Sigmoid colon (tissue), 7 donors: ENCODE results near the gene CLCA4. TPM values are rescaled to one million over a fixed set of nuclear protein-coding genes. Genes with fewer than 3 reads are reported as not detected.

Experiments used
- DNase-seq: peaks from one replicate; pipeline ENCODE4 v3.0.0-alpha.2; 2019
- H3K27ac ChIP-seq, 4 donors: fragments of 200-600 bp; sonication (generic); one replicate each; pipeline ENCODE4 v1.5.1; 2016 to 2019; ENCODE audit warnings: mild to moderate bottlenecking in 1 of 4
- H3K27me3 ChIP-seq, 3 donors: fragments of 200-600 bp; sonication (generic); one replicate each; pipeline ENCODE4 v1.5.1; 2019; ENCODE audit warnings: mild to moderate bottlenecking in 1 of 3
- H3K36me3 ChIP-seq, 4 donors: fragments of 200-600 bp; sonication (generic); one replicate each; pipeline ENCODE4 v1.5.1; 2016 to 2019
- H3K4me1 ChIP-seq, 4 donors: fragments of 200-600 bp; sonication (generic); one replicate each; pipeline ENCODE4 v1.5.1; 2017 to 2019
- H3K4me3 ChIP-seq, 4 donors: fragments of 200-600 bp; sonication (generic); one replicate each; pipeline ENCODE4 v1.5.1; 2017 to 2019; ENCODE audit warnings: mild to moderate bottlenecking in 2 of 4, moderate library complexity in 1 of 4
- H3K9me3 ChIP-seq, 4 donors: fragments of 200-600 bp in 3 of 4; sonication (generic) in 3 of 4; one replicate each; pipeline versions ENCODE4 v1.5.1 to v1.6.1; 2013 to 2019
- EP300 ChIP-seq, 4 donors: sonication (generic); formaldehyde crosslinking; IDR thresholded peaks; one replicate each; pipeline ENCODE4 v1.6.1; 2017; ENCODE audit warnings: antibody characterized with exemption in 4 of 4
- POLR2A ChIP-seq, 2 donors: fragments of 450-650 bp; IDR thresholded peaks; one replicate each; pipeline ENCODE4 v1.6.1; 2016; ENCODE audit warnings: antibody characterized with exemption in 2 of 2, mild to moderate bottlenecking in 2 of 2, moderate library complexity in 2 of 2
- POLR2AphosphoS5 ChIP-seq, 4 donors: sonication (generic); formaldehyde crosslinking; IDR thresholded peaks; one replicate each; pipeline ENCODE4 v1.6.1; 2017; ENCODE audit warnings: antibody characterized with exemption in 4 of 4
- WGBS, 2 donors: extraction: QIAGEN DNeasy Blood & Tissue Kit; methylation state at CpG; one replicate each; pipeline ENCODE4 v1.1.7; 2013; 5-methylcytosine and 5-hydroxymethylcytosine counted together
- intact Hi-C: fragments of 100-400 bp; cut with DNase I; formaldehyde crosslinking; loops from one replicate; pipeline ENCODE4 v1.15.1; 2023
- polyA plus RNA-seq, 3 donors: library from polyadenylated mRNA; stranded (reverse); fragments of 200-250 nt; gene quantifications; one replicate each; pipeline ENCODE4 v1.2.3, GENCODE V29; 2013
- total RNA-seq, 4 donors: library from RNA; depleted of rRNA; stranded (reverse); fragments of >200 nt; gene quantifications; one replicate each; pipeline ENCODE4 v1.1.0, GENCODE V29; 2016
- TF ChIP-seq, protein P1 (sequence below), 4 experiments: fragments of 450-650 bp in 3 of 4; fragments of 200-600 bp in 1 of 4; IDR thresholded peaks; one replicate each; pipeline ENCODE4 v1.5.1; 2016 to 2019; ENCODE audit warnings: antibody characterized with exemption in 4 of 4, mild to moderate bottlenecking in 3 of 4, moderate library complexity in 2 of 4
- donor health status: healthy with polysubstance abuse.
- donor health status: Bipolar disorder and iron deficiency.
- donor health status: healthy.

The CLCA4 gene
- total and polyA plus RNA-seq, 7 donors, result 1.7 to 854 (median 168) TPM; not detected in 2

DNA sequence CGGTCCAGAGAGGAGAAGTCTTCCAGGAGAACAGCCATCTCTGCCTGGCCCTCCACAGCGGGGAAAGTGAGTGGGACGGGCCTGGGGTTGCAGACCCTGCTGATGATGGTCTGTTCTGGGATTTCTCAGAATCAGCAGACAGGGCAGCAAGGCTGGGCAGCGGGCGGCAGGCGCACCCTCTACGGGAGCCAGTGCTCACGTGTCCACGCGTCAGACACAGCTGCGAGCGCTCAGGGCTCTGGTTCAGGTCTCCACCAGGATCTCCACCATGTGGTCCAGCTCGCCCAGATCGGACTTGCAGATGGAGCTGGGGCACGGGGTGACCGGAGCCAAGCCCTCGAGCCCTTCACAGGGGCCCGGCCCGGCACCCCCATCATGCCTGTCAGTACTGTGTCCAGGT, 5.5 kb downstream of the CLCA4 start:
- WGBS, 2 donors, result 96 to 97% methylated on average over 19 of the region's 19 CpGs
- Histone ChIP-seq H3K4me3 (no peak overlapping the region), H3K27me3 (no peaks in the 10 kb centered on the region), H3K36me3 (no peaks in the 10 kb centered on the region), H3K27ac (no peak overlapping the region), H3K4me1 (no peaks in the 10 kb centered on the region), H3K9me3 (no peaks in the 10 kb centered on the region)
- DNase-seq, result no peak
- intact Hi-C loops, result no loop called here
- no peak for TF ChIP-seq EP300 (IDR thresholded peaks at IDR 0.05)
- TF ChIP-seq POLR2A (IDR thresholded peaks at IDR 0.05), result no peak
- TF ChIP-seq, protein P1, sequence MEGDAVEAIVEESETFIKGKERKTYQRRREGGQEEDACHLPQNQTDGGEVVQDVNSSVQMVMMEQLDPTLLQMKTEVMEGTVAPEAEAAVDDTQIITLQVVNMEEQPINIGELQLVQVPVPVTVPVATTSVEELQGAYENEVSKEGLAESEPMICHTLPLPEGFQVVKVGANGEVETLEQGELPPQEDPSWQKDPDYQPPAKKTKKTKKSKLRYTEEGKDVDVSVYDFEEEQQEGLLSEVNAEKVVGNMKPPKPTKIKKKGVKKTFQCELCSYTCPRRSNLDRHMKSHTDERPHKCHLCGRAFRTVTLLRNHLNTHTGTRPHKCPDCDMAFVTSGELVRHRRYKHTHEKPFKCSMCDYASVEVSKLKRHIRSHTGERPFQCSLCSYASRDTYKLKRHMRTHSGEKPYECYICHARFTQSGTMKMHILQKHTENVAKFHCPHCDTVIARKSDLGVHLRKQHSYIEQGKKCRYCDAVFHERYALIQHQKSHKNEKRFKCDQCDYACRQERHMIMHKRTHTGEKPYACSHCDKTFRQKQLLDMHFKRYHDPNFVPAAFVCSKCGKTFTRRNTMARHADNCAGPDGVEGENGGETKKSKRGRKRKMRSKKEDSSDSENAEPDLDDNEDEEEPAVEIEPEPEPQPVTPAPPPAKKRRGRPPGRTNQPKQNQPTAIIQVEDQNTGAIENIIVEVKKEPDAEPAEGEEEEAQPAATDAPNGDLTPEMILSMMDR (IDR thresholded peaks at IDR 0.05), result no peak
- no peak for TF ChIP-seq POLR2AphosphoS5 (IDR thresholded peaks at IDR 0.05)

DNA sequence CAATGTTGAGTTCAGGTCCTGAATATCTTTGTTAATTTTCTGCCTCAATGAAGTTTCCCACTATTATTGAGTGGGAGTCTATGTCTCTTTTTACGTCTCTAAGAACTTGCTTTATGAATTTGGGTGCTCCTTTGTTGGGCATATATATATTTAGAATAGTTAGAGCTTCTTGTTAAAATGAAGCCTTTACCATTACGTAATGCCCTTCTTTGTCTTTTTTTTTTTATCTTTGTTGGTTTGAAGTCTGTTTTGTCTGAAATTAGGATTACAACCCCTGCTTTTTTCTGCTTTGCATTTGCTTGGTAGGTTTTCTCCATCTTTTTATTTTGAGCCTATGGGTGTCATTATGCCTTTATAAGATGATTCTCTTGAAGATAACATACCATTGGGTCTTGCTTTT, 10.9 kb downstream of the CLCA4 start:
- TF ChIP-seq POLR2A (IDR thresholded peaks at IDR 0.05) (no peak), EP300 (IDR thresholded peaks at IDR 0.05) (no peak), POLR2AphosphoS5 (IDR thresholded peaks at IDR 0.05) (no peak)
- TF ChIP-seq, protein P1 (IDR thresholded peaks at IDR 0.05), result no peak

DNA sequence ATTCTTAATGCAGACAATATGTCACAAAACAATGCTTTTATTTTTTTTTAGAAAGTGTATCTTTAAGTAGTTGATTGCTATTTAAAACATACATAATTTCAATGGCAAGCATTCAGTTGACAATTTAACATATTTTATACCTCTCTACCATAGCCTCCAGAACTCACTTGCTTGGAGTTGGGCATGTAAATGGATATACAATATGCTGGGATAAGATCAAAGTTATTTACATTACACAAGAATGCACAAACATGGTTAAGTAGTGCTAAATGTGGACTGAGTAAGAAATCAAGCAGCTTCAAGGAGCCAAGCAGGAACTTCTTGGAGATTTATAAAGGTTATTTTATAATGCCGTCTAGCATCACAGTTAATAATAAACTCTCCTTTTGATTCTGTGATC, 17.0 kb downstream of the CLCA4 start:
- H3K4me1 ChIP-seq, result no peaks in the 10 kb centered on the region
- 58 to 79% methylated on average over 1 of the region's 1 CpG for WGBS, 2 donors
- H3K27ac ChIP-seq, result no peak overlapping the region
- H3K27me3 ChIP-seq, result no peaks in the 10 kb centered on the region
- H3K4me3 ChIP-seq, result no peak overlapping the region
- H3K36me3 ChIP-seq, result no peaks in the 10 kb centered on the region
- no peak for TF ChIP-seq POLR2A (IDR thresholded peaks at IDR 0.05)
- no peak for TF ChIP-seq POLR2AphosphoS5 (IDR thresholded peaks at IDR 0.05)
- TF ChIP-seq EP300 (IDR thresholded peaks at IDR 0.05), result no peak
- TF ChIP-seq, protein P1 (IDR thresholded peaks at IDR 0.05), result no peak
- intact Hi-C loops, result no loop called here
- DNase-seq, result no peak
- no peaks in the 10 kb centered on the region for H3K9me3 ChIP-seq

More for the DNA sequence above, 10.9 kb downstream of the CLCA4 start:
- DNase-seq, result no peak
- no peaks in the 10 kb centered on the region for H3K36me3 ChIP-seq
- H3K4me1 ChIP-seq, result no peaks in the 10 kb centered on the region
- H3K27ac ChIP-seq, result no peak overlapping the region
- intact Hi-C loops, result no loop called here
- no peak overlapping the region for H3K4me3 ChIP-seq
- WGBS, 2 donors, result 94 to 97% methylated on average over 2 of the region's 2 CpGs
- H3K9me3 ChIP-seq, result no peaks in the 10 kb centered on the region
- no peaks in the 10 kb centered on the region for H3K27me3 ChIP-seq

DNA sequence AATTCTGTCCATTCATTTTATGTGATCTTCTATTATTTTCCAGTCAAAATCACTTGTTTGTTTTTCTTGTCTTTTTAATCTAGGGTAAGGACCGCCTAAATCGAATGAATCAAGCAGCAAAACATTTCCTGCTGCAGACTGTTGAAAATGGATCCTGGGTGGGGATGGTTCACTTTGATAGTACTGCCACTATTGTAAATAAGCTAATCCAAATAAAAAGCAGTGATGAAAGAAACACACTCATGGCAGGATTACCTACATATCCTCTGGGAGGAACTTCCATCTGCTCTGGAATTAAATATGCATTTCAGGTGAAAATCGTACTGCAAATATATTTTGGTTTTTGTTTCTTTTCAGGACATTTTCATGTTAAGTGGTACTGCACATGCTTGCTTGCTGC, 20.5 kb downstream of the CLCA4 start:
- H3K27me3 ChIP-seq, result no peaks in the 10 kb centered on the region
- 85 to 92% methylated on average over 3 of the region's 3 CpGs for WGBS, 2 donors
- H3K27ac ChIP-seq, result no peak overlapping the region
- H3K4me1 ChIP-seq, result no peaks in the 10 kb centered on the region
- no peaks in the 10 kb centered on the region for H3K9me3 ChIP-seq
- no peak overlapping the region for H3K4me3 ChIP-seq
- no peaks in the 10 kb centered on the region for H3K36me3 ChIP-seq
- intact Hi-C loops, result no loop called here
- TF ChIP-seq POLR2AphosphoS5 (IDR thresholded peaks at IDR 0.05) (no peak), EP300 (IDR thresholded peaks at IDR 0.05) (no peak), POLR2A (IDR thresholded peaks at IDR 0.05) (no peak)
- TF ChIP-seq, protein P1 (IDR thresholded peaks at IDR 0.05), result no peak
- no peak for DNase-seq

DNA sequence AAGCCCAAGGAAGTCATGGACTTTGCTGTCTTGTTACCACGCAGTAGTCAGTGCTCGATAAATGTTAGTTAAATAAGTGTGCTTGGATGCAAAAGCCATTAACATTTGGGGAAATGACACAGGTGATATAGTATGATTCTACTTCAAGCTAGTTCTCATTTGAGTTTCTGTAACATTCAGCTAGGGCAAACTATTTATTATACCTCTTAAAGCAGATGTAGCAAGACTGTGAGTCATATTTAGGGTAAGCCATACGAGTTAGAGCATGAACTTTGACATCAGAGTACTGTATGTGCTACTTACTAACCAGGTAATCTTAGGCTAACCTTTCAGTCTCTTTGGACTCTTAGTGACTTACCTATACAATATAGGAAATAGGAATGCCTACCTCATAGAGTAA, 21.0 kb downstream of the CLCA4 start:
- DNase-seq, result no peak
- H3K27me3 ChIP-seq, result no peaks in the 10 kb centered on the region
- H3K4me1 ChIP-seq, result no peaks in the 10 kb centered on the region
- no peak overlapping the region for H3K27ac ChIP-seq
- H3K4me3 ChIP-seq, result no peak overlapping the region
- intact Hi-C loops, result no loop called here
- TF ChIP-seq, protein P1 (IDR thresholded peaks at IDR 0.05), result no peak
- TF ChIP-seq POLR2A (IDR thresholded peaks at IDR 0.05) (no peak), POLR2AphosphoS5 (IDR thresholded peaks at IDR 0.05) (no peak), EP300 (IDR thresholded peaks at IDR 0.05) (no peak)
- 59 to 78% methylated on average over 3 of the region's 3 CpGs for WGBS, 2 donors
- H3K36me3 ChIP-seq, result no peaks in the 10 kb centered on the region
- H3K9me3 ChIP-seq, result no peaks in the 10 kb centered on the region
